ENCODE results near the gene DLG2.

DNA sequence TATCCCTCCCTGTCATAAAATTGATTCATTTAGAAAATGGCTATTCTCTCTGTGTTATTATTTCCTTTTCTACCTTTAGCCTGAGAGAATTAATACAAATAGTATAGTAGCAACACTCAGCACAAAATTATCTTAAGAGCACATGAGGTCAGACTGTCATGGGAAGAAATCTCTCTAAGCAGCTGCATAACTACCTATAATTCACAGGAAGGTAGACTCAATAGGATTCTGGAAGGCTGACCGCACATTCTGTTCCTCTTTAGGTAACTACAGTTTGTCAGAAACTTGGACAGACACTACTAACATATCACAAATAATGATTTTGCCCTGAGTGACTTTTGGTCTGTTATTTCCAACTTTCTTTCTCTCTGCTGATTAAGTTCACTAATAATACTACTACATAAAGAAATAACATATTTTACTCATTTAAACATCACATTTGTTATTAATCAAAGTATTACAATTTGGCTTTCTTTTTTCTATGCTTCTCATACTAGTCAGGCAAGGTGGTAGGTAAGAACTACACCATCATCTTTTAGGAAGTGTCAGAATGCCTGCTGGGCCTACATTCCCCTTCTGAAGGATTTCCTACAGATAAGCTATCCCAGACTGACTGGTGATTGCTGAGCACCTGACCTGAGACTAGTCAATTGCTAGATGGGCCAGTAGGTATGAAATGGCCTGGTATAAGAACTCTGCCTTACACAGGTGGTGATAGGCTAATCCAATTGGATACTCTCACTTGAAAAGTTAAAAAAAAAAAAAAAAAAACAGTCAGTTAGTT, 325.1 kb downstream of the DLG2 start:
- TF ChIP-seq, protein P1, sequence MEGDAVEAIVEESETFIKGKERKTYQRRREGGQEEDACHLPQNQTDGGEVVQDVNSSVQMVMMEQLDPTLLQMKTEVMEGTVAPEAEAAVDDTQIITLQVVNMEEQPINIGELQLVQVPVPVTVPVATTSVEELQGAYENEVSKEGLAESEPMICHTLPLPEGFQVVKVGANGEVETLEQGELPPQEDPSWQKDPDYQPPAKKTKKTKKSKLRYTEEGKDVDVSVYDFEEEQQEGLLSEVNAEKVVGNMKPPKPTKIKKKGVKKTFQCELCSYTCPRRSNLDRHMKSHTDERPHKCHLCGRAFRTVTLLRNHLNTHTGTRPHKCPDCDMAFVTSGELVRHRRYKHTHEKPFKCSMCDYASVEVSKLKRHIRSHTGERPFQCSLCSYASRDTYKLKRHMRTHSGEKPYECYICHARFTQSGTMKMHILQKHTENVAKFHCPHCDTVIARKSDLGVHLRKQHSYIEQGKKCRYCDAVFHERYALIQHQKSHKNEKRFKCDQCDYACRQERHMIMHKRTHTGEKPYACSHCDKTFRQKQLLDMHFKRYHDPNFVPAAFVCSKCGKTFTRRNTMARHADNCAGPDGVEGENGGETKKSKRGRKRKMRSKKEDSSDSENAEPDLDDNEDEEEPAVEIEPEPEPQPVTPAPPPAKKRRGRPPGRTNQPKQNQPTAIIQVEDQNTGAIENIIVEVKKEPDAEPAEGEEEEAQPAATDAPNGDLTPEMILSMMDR (IDR thresholded peaks at IDR 0.05), result no peak
- TF ChIP-seq POLR2A (IDR thresholded peaks at IDR 0.05), result no peak

All from suprapubic skin (tissue), 3 donors.